GM13977 (cell line): Measurements from ENCODE around the gene C10orf67.
"Not testable (repeated sequence)": the region's sequence is repeated elsewhere in the genome, so short reads cannot be mapped to it uniquely, and the experiment has no call there.

Experiments
- DNase-seq: peaks from one replicate; pipeline ENCODE4 v3.0.0; 2012; ENCODE audit warnings: low spot score
- in situ Hi-C: fragments of 300-500 bp; cut with MboI; formaldehyde crosslinking; loops from one replicate; pipeline ENCODE4 v1.12.0; 2022; ENCODE audit warnings: low sequenced_read_pairs, low pct_unique_long_range_greater_than_20kb, mixed read lengths, inconsistent platforms; ENCODE audit not compliant: unreplicated experiment
- TF ChIP-seq, protein P1 (sequence below): IDR thresholded peaks from 2 replicates; pipeline ENCODE4 v1.5.1; 2012; ENCODE audit warnings: mild to moderate bottlenecking, control low read depth; ENCODE audit not compliant: insufficient read depth; ENCODE audit errors: extremely low read depth, missing control alignments

C10orf67 gene

DNA sequence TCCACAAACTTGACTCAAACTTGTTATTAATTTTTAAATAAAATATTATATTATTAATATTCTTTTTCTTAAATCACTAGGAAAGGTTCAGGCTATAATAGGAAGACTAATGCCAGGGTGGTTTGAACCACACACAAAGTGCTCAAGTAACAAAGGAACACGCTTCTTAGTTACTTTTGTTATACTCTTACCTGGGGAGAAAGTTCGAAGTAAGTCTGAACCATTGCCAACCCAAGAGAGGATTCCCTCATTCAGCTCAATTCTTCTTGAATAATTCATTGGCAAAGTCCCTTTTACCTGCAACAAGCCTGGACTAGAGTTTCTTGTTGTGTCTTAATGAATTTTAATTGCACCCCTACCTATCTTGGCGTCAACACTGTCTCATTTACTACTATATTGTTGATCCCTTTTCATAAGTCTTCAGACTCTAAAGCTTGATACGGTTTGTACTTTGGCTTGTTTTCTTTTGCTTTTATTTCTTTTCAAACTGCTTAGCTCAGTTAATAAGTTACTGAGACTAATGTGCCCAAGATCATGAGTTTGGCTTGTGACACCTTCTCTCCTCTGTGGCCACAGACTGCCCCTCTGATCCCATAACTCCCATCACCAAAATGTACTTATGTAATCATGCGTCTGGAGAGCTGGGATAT is 10.2 kb upstream of the C10orf67 start:
- no peak for DNase-seq
- in situ Hi-C loops = no loop called here
- TF ChIP-seq, protein P1, sequence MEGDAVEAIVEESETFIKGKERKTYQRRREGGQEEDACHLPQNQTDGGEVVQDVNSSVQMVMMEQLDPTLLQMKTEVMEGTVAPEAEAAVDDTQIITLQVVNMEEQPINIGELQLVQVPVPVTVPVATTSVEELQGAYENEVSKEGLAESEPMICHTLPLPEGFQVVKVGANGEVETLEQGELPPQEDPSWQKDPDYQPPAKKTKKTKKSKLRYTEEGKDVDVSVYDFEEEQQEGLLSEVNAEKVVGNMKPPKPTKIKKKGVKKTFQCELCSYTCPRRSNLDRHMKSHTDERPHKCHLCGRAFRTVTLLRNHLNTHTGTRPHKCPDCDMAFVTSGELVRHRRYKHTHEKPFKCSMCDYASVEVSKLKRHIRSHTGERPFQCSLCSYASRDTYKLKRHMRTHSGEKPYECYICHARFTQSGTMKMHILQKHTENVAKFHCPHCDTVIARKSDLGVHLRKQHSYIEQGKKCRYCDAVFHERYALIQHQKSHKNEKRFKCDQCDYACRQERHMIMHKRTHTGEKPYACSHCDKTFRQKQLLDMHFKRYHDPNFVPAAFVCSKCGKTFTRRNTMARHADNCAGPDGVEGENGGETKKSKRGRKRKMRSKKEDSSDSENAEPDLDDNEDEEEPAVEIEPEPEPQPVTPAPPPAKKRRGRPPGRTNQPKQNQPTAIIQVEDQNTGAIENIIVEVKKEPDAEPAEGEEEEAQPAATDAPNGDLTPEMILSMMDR = no peak

DNA sequence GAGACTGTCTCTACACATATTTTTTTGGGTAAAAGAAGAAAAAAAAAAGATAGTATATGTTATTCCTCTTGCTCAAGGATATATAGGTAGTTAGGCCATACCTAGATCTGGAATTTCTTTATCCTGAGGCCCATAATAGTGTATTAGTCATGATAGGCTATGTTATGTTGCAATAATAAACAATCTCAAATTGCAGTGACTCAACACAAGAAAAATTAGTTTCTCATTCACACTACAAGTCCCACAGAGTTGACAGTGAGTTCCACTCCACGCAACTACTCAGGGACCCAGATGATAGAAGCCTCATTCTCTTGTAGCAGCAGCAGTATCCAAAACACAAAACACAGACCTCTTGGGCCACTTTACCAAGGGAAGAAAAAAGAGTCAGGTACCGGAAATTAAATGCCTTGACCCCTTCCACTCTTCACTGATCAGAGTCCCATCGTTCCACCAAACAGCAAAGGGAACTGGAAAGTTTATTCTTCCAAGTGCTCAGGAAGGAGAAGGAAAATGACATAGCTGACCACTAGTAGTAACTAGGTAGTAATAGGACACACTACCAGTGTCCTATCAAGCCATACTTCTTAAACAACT is 7.4 kb upstream of the C10orf67 start:
- TF ChIP-seq, protein P1 = no peak
- in situ Hi-C loops = no loop called here
- no peak for DNase-seq

DNA sequence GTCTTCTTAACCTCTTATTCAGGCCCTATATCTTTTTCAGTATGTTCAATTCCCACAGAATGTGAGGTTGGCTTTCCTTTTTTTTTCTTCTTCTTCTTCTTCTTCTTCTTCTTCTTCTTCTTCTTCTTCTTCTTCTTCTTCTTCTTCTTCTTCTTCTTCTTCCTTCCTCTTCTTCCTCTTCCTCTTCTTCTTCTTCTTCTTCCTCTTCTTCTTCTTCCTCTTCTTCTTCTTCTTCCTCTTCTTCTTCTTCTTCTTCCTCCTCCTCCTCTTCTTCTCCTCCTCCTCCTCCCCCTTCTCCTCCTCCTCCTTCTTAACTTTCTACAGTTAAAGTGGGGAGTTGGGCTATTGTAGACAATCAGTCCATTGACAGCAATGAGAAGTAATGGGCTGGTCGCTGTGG is 6.1 kb upstream of the C10orf67 start:
- DNase-seq, in situ Hi-C loops: not testable (repeated sequence)

DNA sequence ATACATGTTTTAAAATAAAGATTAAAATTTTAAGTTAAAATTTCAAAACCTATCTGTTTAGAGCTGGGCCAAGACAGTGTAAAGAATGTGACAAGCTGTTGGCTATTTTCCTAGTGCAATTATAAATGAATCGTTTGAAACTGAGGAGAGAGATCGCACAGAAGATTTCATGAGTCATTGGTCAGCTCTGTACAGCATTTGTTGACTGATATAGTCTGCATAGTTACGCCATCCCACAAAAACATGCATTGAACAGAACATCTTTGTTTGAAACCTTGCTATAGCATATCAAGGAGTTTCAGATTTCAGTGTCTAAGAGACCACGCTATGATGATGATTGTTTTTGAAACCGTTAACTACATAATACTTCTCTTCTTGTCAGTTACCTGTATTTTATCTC is 1.3 kb upstream of the C10orf67 start:
- in situ Hi-C loops = no loop called here
- no peak for DNase-seq

DNA sequence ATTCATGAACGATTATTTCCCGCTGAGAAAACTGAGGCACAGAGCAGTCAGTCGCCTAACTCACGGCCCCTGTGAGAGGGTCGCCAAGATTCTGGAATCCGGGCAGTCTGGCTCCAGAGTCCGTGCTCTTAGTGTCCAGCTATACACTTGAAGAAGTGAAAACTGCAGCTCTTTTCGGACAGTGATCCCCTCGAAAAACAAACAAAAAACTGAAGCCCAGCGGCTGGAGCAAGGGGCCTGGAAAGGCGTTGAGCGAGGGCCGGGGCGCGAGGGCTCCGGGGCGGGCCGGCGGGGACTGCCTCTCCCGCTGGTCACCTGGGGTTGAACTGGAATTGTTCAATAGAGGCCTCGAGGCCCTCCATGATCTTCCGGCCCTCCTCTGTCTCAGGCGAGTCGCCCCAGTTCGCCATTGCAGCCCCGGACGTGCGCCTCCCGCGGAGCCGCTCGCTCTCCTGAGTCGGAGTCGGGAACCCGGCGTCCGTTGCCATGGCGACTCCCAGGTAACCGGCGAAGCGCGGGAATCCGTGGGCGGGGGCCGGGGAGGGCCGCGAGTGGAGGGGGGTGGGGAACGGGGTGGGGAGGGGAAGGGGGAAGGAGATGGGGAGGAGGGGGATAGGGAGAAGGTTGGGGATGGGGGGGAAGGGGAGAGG is 881 bp downstream of the C10orf67 start:
- in situ Hi-C loops = no loop called here
- TF ChIP-seq, protein P1 = no peak
- no peak for DNase-seq

More for the DNA sequence above, 1.3 kb upstream of the C10orf67 start:
- TF ChIP-seq, protein P1 = no peak

DNA sequence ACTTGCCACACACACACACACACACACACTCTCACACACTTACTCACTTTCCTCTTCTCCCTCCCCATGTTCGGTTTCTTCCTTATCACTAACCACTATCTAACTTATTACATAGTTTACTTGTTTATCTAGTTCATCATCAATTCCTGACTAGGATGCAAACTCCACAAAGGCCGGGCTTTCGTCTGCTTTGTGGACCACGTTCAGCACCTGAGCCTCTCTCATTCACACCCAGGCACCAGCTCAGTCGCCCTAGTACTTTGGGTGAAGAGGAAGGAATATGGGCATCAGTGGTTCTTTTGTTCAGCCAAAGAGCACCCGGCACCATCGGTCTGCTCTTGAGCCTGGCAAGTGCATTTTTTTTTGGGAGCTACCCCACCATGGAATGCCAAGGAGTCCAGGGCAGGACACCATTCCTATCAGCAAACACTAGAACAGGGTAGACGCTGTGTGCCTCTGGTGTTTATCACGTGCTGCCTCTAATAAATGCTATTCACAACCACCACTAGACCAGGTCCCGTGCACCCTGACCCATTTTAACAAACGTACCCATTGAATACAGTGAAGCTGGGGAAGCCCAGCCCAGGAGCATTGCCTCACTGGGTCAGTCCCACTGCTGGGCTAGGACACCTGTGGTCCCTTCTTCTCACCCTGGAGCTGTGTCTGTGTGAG is 2.2 kb downstream of the C10orf67 start:
- no peak for DNase-seq
- TF ChIP-seq, protein P1 = no peak
- in situ Hi-C loops = no loop called here

DNA sequence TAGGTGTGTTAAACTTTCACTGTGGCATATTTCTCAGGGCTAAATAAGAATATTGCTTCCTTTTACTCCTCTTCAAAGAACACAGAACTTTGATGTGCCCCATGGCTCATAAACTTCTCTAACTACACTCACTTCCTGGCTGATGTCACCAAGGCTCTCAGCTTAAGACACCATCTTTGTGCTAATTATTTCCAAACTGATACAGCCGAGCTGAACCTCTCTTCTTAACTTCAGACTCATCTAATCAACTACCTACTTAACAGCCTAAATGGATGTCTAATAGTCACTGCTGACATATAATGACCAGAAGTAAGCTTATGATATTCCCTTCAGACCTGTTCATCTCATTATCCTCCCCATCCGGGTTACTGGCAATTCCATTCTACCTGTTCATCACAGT is 3.6 kb downstream of the C10orf67 start:
- in situ Hi-C loops = no loop called here
- TF ChIP-seq, protein P1 = no peak
- no peak for DNase-seq
